GM15510 (cell line): Measurements from ENCODE around the gene VWF.

ENCODE experiments used
- POLR2A ChIP-seq: IDR thresholded peaks from 3 replicates; pipeline ENCODE4 v1.6.1; 2011; ENCODE audit warnings: borderline replicate concordance; ENCODE audit not compliant: insufficient read length; ENCODE audit errors: extremely low read depth

VWF gene

GRCh38 chr12:5967645-5968415 is 156.6 kb downstream of the VWF start:
- no peak for TF ChIP-seq POLR2A

- TF ChIP-seq POLR2A = no peak
These were observed 157.9 kb downstream of the VWF start for GRCh38 chr12:5966486-5967095.

GRCh38 chr12:5965950-5966383 is 158.5 kb downstream of the VWF start:
- TF ChIP-seq POLR2A = no peak

- no peak for TF ChIP-seq POLR2A
These were observed 159.3 kb downstream of the VWF start for GRCh38 chr12:5964913-5965900.

- no peak for TF ChIP-seq POLR2A
These were observed 161.0 kb downstream of the VWF start for GRCh38 chr12:5963515-5963914.

GRCh38 chr12:5960783-5961182 is 163.7 kb downstream of the VWF start:
- no peak for TF ChIP-seq POLR2A

- TF ChIP-seq POLR2A = no peak
These were observed 167.5 kb downstream of the VWF start for GRCh38 chr12:5956987-5957386.

GRCh38 chr12:5954661-5955060 is 169.8 kb downstream of the VWF start:
- no peak for TF ChIP-seq POLR2A

GRCh38 chr12:5953835-5954586 is 170.5 kb downstream of the VWF start:
- TF ChIP-seq POLR2A = no peak

- TF ChIP-seq POLR2A = no peak
These were observed 172.4 kb downstream of the VWF start for GRCh38 chr12:5952031-5952430.

- no peak for TF ChIP-seq POLR2A
These were observed 175.8 kb downstream of the VWF start for GRCh38 chr12:5948696-5949095.

GRCh38 chr12:5947006-5947405 is 177.5 kb downstream of the VWF start:
- TF ChIP-seq POLR2A = no peak

GRCh38 chr12:5946388-5946787 is 178.1 kb downstream of the VWF start:
- no peak for TF ChIP-seq POLR2A
